Superior temporal gyrus (tissue), 1 donor: ENCODE results near the gene PACS2.
"Not testable (repeated sequence)": the region's sequence is repeated elsewhere in the genome, so short reads cannot be mapped to it uniquely, and the experiment has no call there.

Experiments
- DNase-seq: peaks from one replicate; pipeline ENCODE4 v3.0.0-alpha.2; 2016; ENCODE audit errors: extremely low spot score

Gene PACS2

GRCh38 chr14:105287249-105288102 lies 27.1 kb upstream of the PACS2 start:
- DNase-seq, result no peak

- DNase-seq, result not testable (repeated sequence)
Measured at GRCh38 chr14:105288936-105289335, 25.6 kb upstream of the PACS2 start.

- no peak for DNase-seq
Measured at GRCh38 chr14:105290621-105291346, 23.8 kb upstream of the PACS2 start.

GRCh38 chr14:105292826-105293711 lies 21.5 kb upstream of the PACS2 start:
- DNase-seq, result no peak

- peak; percentile 31 for DNase-seq
Measured at GRCh38 chr14:105294142-105294597, 20.4 kb upstream of the PACS2 start.

- not testable (repeated sequence) for DNase-seq
Measured at GRCh38 chr14:105297311-105297710, 17.2 kb upstream of the PACS2 start.

- DNase-seq, result no peak
Measured at GRCh38 chr14:105299654-105300541, 14.7 kb upstream of the PACS2 start.

GRCh38 chr14:105300542-105301102 lies 13.9 kb upstream of the PACS2 start, which contains the start of gene BRF1:
BRF1 (minus strand) TSS chr14:105301001; CDS start chr14:105300629, 372 bp downstream.
- DNase-seq, result peak; percentile 80

GRCh38 chr14:105301103-105301914 lies 13.2 kb upstream of the PACS2 start:
- peak; percentile 90 for DNase-seq

- DNase-seq, result not testable (repeated sequence)
Measured at GRCh38 chr14:105301915-105302249, 12.7 kb upstream of the PACS2 start.

GRCh38 chr14:105303949-105304348 lies 10.6 kb upstream of the PACS2 start:
- no peak for DNase-seq

- no peak for DNase-seq
Measured at GRCh38 chr14:105304565-105304964, 10.0 kb upstream of the PACS2 start.

- DNase-seq, result no peak
Measured at GRCh38 chr14:105305345-105305744, 9.2 kb upstream of the PACS2 start.

GRCh38 chr14:105305791-105306190 lies 8.8 kb upstream of the PACS2 start:
- DNase-seq, result no peak

- no peak for DNase-seq
Measured at GRCh38 chr14:105307052-105307727, 7.4 kb upstream of the PACS2 start.

GRCh38 chr14:105309371-105309770 lies 5.2 kb upstream of the PACS2 start:
- DNase-seq, result no peak

- peak; percentile 8 for DNase-seq
Measured at GRCh38 chr14:105311838-105312237, 2.7 kb upstream of the PACS2 start.

- DNase-seq, result peak; percentile 80
Measured at GRCh38 chr14:105312973-105313372, 1.6 kb upstream of the PACS2 start.
